ENCODE results near the gene WNT5A. TPM values are rescaled to one million over a fixed set of nuclear protein-coding genes. Genes with fewer than 3 reads are reported as not detected.

WNT5A gene
- 10.6 TPM for polyA plus RNA-seq (ENCODE audit: insufficient read length)

- no peak for DNase-seq (ENCODE audit: low read depth)
These were observed at the start of gene WNT5A for GRCh38 chr3:55486857-55487380. TSS of gene WNT5A (minus strand) at chr3:55487306. CDS start at chr3:55486985, 321 bp downstream.

DNA sequence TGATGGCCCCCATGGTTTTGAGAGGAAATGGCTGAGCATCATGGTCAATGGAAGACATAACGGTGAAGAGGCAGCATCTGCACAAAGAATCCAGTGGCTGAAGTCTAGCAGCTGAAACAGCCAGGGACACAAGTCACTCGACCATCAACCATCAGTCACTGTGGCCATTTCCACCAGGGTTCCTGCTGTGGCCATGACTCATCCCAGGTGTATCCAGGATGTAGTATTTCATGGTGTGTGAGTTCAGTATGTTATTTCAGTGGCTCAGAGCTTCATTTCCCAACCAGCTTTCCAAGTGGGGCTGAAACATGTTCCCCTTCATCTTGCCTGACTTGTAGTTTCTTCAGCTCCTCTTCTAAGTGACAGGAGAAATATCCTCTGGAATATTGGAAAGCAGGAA lies 47.8 kb upstream of the WNT5A start:
- DNase-seq (ENCODE audit: low read depth): no peak

DNA sequence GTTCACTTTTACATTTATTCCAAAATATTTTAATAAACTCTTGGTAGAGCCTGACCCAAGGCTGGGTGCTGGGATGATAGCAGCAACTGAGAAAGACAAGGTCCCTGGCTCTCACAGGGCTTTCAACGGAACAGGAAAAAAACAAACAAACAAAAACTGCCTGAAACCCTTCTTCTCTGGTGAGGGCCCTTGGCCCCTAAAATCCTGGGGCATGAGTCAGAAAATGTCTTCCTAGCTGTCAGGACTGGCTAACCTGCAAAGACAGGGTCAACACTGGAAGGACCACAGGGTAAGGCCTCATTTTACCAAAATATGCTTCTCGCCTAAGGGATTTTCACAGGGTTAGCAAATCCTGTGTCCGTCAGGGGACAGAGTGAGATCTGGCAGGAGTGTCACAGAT lies 45.7 kb upstream of the WNT5A start:
- no peak for DNase-seq (ENCODE audit: low read depth)

- DNase-seq (ENCODE audit: low read depth): no peak
These were observed 44.2 kb upstream of the WNT5A start for GRCh38 chr3:55531321-55531720.

DNA sequence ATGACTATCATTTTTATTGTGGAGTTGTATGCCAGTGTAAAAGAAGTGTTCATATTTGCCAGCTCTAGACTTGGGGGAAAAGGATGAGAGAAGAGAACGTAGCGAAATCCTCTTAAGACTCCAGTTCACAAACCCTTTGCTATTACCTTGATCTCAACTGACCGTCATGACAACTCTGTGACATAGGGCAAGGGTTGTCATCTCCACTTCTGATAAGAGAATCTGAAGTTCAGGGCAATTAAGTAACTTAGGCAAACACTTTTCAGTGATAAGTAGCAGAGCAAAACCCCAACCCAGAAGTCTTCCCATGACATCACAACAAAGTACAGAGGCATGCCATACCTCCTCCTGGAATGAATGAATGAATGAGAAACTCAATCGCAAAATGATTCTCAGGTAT lies 40.3 kb upstream of the WNT5A start:
- DNase-seq (ENCODE audit: low read depth): no peak

- no peak for DNase-seq (ENCODE audit: low read depth)
These were observed 39.4 kb upstream of the WNT5A start for GRCh38 chr3:55526332-55527030.

GRCh38 chr3:55525436-55525835 lies 38.3 kb upstream of the WNT5A start:
- DNase-seq (ENCODE audit: low read depth): no peak

DNA sequence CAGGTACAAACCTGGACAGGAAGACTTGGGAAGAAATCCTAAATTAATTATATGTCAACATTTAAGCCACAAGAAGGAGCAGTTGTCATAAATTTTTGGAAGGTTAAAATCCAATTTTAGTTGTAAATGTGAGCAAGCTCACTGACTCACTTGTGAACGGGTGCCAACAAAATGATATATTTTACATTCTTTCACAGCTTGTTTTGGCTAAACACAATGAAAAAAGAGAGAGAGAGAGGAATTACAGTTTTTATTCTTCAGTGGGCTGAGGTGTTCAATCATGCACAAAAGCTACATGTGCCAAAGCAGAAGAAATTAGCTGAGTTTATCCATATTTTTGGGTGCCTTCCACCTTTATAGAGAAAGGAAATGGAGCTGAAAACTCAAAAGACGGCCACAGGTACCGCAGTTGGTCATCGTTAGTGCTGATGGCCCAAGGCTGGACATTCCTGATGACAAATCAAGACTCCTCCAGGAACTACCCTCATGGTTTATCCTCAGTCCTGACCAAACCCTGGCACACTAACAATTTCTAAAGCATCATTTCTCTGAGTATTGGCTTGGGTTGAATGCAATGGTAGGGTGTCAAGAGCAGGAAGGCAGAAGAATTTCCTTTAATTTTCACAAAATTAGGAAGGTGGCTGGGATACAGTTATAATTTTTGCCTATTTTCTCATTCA lies 37.6 kb upstream of the WNT5A start:
- no peak for DNase-seq (ENCODE audit: low read depth)

DNA sequence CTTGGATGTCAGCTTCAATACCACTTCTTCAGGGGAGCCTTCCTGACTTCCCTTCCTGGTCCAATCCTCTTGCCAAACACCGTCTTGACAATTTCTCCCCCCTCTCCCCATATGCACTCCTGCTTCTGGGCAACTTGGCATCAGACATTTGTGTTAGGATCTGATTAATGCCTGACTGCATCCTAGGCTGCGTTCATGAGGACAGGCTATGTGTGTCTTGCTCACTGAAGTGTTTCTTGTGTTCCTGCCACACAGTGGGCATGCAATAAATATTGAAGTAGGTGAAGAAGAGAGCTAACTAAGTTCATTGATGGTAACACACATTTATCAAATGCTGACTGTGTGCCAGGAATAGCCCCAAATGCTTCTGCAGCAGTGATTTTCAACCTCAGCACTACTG lies 36.4 kb upstream of the WNT5A start:
- no peak for DNase-seq (ENCODE audit: low read depth)

DNA sequence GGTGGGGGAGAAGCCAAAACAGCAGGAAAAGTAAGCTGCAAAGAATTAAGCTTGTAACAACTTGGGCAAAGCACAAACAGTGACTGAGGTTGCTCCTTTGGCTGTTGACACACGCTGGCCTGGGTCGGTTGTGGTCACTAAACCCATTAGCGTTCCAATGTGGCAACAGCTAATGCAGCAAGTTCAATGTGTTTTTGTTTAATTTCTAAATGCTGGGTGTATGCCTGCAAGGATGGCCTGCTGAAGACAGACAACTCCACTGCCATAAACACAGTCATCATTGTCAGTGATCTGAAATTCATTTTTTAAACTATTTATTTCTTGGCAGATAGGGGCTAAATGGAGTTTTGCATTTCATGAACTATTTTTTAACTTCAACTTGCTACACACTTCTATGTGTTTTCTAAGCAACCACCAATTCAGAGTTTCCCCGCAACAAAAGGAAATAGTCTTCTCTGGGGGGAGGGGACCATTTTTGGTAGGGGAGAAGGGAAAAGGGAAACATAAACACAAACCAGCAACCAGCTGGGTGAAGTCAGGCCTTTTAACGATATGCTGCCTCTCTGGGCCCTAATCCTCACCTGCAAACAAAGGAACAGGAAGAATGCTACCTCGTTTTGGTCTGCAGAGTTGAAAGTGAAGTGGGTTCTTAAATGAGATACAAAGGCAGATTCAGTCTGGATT lies 34.8 kb upstream of the WNT5A start:
- DNase-seq (ENCODE audit: low read depth): no peak

DNA sequence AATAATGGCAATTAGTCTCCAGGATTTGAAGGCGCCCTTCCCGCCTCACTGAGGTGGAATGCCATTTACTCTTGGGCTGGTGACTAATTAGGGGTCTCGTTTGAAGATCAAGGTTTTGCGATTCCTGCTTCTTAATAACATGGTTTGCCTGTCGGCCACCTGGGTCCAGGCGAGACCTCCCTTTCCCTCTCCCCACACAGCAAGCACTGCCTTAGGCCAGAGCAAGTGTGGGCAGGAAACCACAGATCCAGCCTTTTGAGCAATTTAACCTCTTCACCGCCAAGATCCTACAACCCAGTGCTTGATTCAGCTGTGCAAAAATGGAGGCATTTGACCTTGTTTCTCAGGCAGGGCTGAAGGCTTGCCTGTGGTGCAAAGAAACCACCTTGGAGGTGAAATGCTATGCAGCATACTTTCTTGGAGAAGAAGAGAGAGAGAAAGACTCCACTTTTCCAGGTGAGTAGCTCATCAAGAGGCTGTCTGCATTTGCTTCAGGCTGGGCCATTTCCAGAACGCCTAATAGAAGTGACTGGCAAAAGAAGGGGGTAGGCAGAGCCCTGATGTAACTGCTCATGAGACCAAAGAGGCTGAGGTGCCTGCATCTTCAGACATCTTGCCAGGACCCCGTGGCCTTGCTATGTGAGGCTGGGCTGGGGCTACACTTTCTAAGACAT lies 34.1 kb upstream of the WNT5A start:
- no peak for DNase-seq (ENCODE audit: low read depth)

- no peak for DNase-seq (ENCODE audit: low read depth)
These were observed 31.9 kb upstream of the WNT5A start for GRCh38 chr3:55519019-55519418.

GRCh38 chr3:55518451-55518850 lies 31.3 kb upstream of the WNT5A start:
- DNase-seq (ENCODE audit: low read depth): no peak

GRCh38 chr3:55516392-55517030 lies 29.4 kb upstream of the WNT5A start:
- no peak for DNase-seq (ENCODE audit: low read depth)

GRCh38 chr3:55515550-55516246 lies 28.6 kb upstream of the WNT5A start:
- no peak for DNase-seq (ENCODE audit: low read depth)

GRCh38 chr3:55514962-55515361 lies 27.9 kb upstream of the WNT5A start:
- DNase-seq (ENCODE audit: low read depth): no peak

- no peak for DNase-seq (ENCODE audit: low read depth)
These were observed 25.7 kb upstream of the WNT5A start for GRCh38 chr3:55512571-55513343.

- no peak for DNase-seq (ENCODE audit: low read depth)
These were observed 24.9 kb upstream of the WNT5A start for GRCh38 chr3:55511895-55512570.

GRCh38 chr3:55508335-55508734 lies 21.2 kb upstream of the WNT5A start:
- no peak for DNase-seq (ENCODE audit: low read depth)

DNA sequence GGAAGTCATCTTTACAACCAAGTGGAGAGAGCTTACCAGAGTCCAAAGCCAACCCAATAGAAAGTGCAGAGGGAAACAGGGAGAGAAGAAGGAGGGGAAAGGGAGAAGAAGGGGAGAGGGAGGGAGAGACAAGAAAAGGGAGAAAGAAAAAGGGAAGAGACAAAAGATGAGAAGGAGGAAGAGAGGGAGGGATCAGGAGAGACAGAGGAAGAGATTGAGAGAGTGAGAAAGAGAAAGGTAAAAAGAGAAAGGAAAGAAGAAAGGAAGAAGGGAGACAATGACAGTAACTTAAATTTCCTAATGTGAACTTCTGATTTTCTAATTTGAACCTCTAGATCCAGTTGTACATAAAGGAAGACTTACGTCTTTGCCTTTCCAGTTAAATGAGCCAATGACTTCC lies 20.7 kb upstream of the WNT5A start:
- no peak for DNase-seq (ENCODE audit: low read depth)
